CD14-positive monocyte (primary cell): Measurements from ENCODE around the gene ARHGEF35. TPM values are rescaled to one million over a fixed set of nuclear protein-coding genes. Genes with fewer than 3 reads are reported as not detected.
"Not testable (repeated sequence)": the region's sequence is repeated elsewhere in the genome, so short reads cannot be mapped to it uniquely, and the experiment has no call there.

Source experiments
- DNase-seq, 3 donors: peaks; one replicate each; pipeline ENCODE4 v3.0.0-alpha.2; 2011 to 2022
- H2AFZ ChIP-seq: 2 replicates; pipeline ENCODE4 v1.6.0; 2012; ENCODE audit warnings: mild to moderate bottlenecking, low read depth, low read length, inconsistent platforms; ENCODE audit not compliant: insufficient read depth, poor library complexity, severe bottlenecking
- H3K27ac ChIP-seq, 2 donors: 1 replicate in 1 of 2; 2 replicates in 1 of 2; pipeline ENCODE4 v1.5.1; 2012 to 2013; ENCODE audit warnings: low read length in 2 of 2, control low read depth in 1 of 2, inconsistent platforms in 1 of 2, low read depth in 1 of 2, mild to moderate bottlenecking in 1 of 2
- H3K27me3 ChIP-seq, 2 donors: one replicate each; pipeline versions ENCODE4 v1.6.0 to v1.6.1; 2011 to 2013; ENCODE audit warnings: low read length in 2 of 2; ENCODE audit not compliant: control insufficient read depth in 2 of 2, insufficient read depth in 2 of 2
- H3K36me3 ChIP-seq, 2 donors: replicated peaks in 1 of 2; 1 replicate in 1 of 2; 2 replicates in 1 of 2; pipeline versions ENCODE4 v1.5.1 to v1.6.1; 2012 to 2013; ENCODE audit warnings: low read length in 2 of 2, control low read depth in 1 of 2, inconsistent platforms in 1 of 2, mild to moderate bottlenecking in 1 of 2; ENCODE audit not compliant: insufficient read depth in 2 of 2, control insufficient read depth in 1 of 2
- H3K4me1 ChIP-seq, 2 donors: 1 replicate in 1 of 2; 2 replicates in 1 of 2; pipeline versions ENCODE4 v1.5.1 to v1.6.1; 2012 to 2013; ENCODE audit warnings: low read length in 2 of 2, control low read depth in 1 of 2, inconsistent platforms in 1 of 2, mild to moderate bottlenecking in 1 of 2, moderate library complexity in 1 of 2; ENCODE audit not compliant: insufficient read depth in 2 of 2, control insufficient read depth in 1 of 2
- H3K4me2 ChIP-seq: replicated peaks from 2 replicates; pipeline ENCODE3; 2012; ENCODE audit warnings: low read length, moderate library complexity, mild to moderate bottlenecking; ENCODE audit not compliant: poor library complexity, severe bottlenecking; ENCODE audit errors: extremely low read depth
- H3K4me3 ChIP-seq, 3 experiments: fragments of 200-600 bp in 1 of 3; sonication (generic) in 1 of 3; replicated peaks in 1 of 3; 1 replicate in 2 of 3; 2 replicates in 1 of 3; pipeline ENCODE4 v1.5.1; 2011 to 2013; ENCODE audit warnings: low read length in 3 of 3, mild to moderate bottlenecking in 3 of 3, control low read depth in 2 of 3, low read depth in 2 of 3, inconsistent platforms in 1 of 3, moderate library complexity in 1 of 3
- H3K79me2 ChIP-seq: 2 replicates; pipeline ENCODE4 v1.6.0; 2012; ENCODE audit warnings: mild to moderate bottlenecking, control low read depth, inconsistent platforms, low read length, moderate library complexity; ENCODE audit not compliant: insufficient read depth
- H3K9ac ChIP-seq: 2 replicates; pipeline ENCODE4 v1.6.0; 2017; ENCODE audit warnings: low read length, mild to moderate bottlenecking; ENCODE audit not compliant: insufficient read depth, poor library complexity, severe bottlenecking
- H3K9me3 ChIP-seq, 2 donors: replicated peaks in 1 of 2; 1 replicate in 1 of 2; 2 replicates in 1 of 2; pipeline versions ENCODE4 v1.5.1 to v1.6.1; 2012 to 2013; ENCODE audit warnings: low read length in 2 of 2, control low read depth in 1 of 2; ENCODE audit not compliant: control insufficient read depth in 1 of 2, insufficient read depth in 1 of 2
- H4K20me1 ChIP-seq: 2 replicates; pipeline ENCODE4 v1.6.0; 2012; ENCODE audit warnings: mild to moderate bottlenecking, low read length, control low read depth, moderate library complexity; ENCODE audit not compliant: insufficient read depth
- H3K27ac Mint-ChIP-seq, 7 donors: one replicate each; pipeline ENCODE4 v1.8.0; 2020; ENCODE audit warnings: mild to moderate bottlenecking in 7 of 7, mixed read lengths in 7 of 7, moderate library complexity in 6 of 7, inconsistent platforms in 2 of 7
- H3K27me3 Mint-ChIP-seq, 3 donors: one replicate each; pipeline ENCODE4 v1.8.0; 2021 to 2022; ENCODE audit warnings: low read depth in 3 of 3, mild to moderate bottlenecking in 3 of 3, mixed read lengths in 3 of 3, moderate library complexity in 3 of 3, inconsistent platforms in 1 of 3
- H3K36me3 Mint-ChIP-seq, 2 donors: one replicate each; pipeline ENCODE4 v1.8.0; 2020; ENCODE audit warnings: mixed read lengths in 2 of 2, inconsistent platforms in 1 of 2, mild to moderate bottlenecking in 1 of 2
- H3K4me1 Mint-ChIP-seq: one replicate; pipeline ENCODE4 v1.8.0; 2020; ENCODE audit warnings: mild to moderate bottlenecking, mixed read lengths
- H3K4me3 Mint-ChIP-seq, 2 donors: one replicate each; pipeline ENCODE4 v1.8.0; 2020; ENCODE audit warnings: mild to moderate bottlenecking in 2 of 2, mixed read lengths in 2 of 2, moderate library complexity in 1 of 2
- H3K9me3 Mint-ChIP-seq, 7 donors: one replicate each; pipeline ENCODE4 v1.8.0; 2020 to 2022; ENCODE audit warnings: mixed read lengths in 7 of 7, mild to moderate bottlenecking in 6 of 7, moderate library complexity in 6 of 7, inconsistent platforms in 2 of 7
- CTCF ChIP-seq: fragments of 200-600 bp; IDR thresholded peaks from one replicate; pipeline ENCODE4 v1.8.0; 2022; ENCODE audit warnings: antibody characterized with exemption, mild to moderate bottlenecking
- WGBS: methylation state at CpG from one replicate; pipeline ENCODE4 v1.1.5; 2013; ENCODE audit warnings: missing lambda C conversion rate; ENCODE audit not compliant: insufficient coverage; 5-methylcytosine and 5-hydroxymethylcytosine counted together
- intact Hi-C, 2 donors: fragments of 100-400 bp; cut with micrococcal nuclease; formaldehyde crosslinking; loops; one replicate each; pipeline versions ENCODE4 v1.15.0 to v1.15.1; 2023
- polyA plus RNA-seq, 3 donors: library from polyadenylated mRNA; depleted of rRNA in 1 of 3; unstranded in 2 of 3; stranded (reverse) in 1 of 3; fragments of 300-500 nt in 2 of 3; fragments of >200 nt in 1 of 3; fragmentation: Illumina TruSeq in 2 of 3; gene quantifications; 1 replicate in 2 of 3; 2 replicates in 1 of 3; pipeline ENCODE4 v1.2.3, GENCODE V29; 2012 to 2021

ARHGEF35 gene
- polyA plus RNA-seq, 3 donors, result 0.05 to 0.64 (median 0.10) TPM

GRCh38 chr7:144174613-144175012 lies 21.0 kb downstream of the ARHGEF35 start:
- H2AFZ ChIP-seq, result no peak overlapping the region
- H3K9ac ChIP-seq, result no peak overlapping the region
- no peaks in the 10 kb centered on the region for H3K9me3 ChIP-seq
- H4K20me1 ChIP-seq, result no peaks in the 10 kb centered on the region
- intact Hi-C loops, result loop anchor here in 1 of 2 donors (10.0 kb wide), 1 partner anchor 220 kb away; no protein-coding TSS in a partner anchor
- no peak overlapping the region for H3K4me3 ChIP-seq
- no peaks in the 10 kb centered on the region for H3K36me3 ChIP-seq
- no peaks in the 10 kb centered on the region for H3K27me3 ChIP-seq
- H3K79me2 ChIP-seq, result no peaks in the 10 kb centered on the region
- Mint-ChIP-seq H3K36me3 (no peaks in the 10 kb centered on the region), H3K4me3 (no peak overlapping the region), H3K9me3 (peaks cover 0 to 9% (median 2%) of the 10 kb centered on the region in 7 donors), H3K4me1 (peaks cover 12% of the 10 kb centered on the region), H3K27ac (no peak overlapping the region), H3K27me3 (peaks cover 0 to 4% (median 1%) of the 10 kb centered on the region in 3 donors)
- peaks cover 0 to 4% of the 10 kb centered on the region in 2 donors for H3K4me1 ChIP-seq
- TF ChIP-seq CTCF, result no peak
- WGBS, result 100% methylated on average over 5 of the region's 5 CpGs
- DNase-seq, result no peak
- no peak overlapping the region for H3K4me2 ChIP-seq
- H3K27ac ChIP-seq, result no peak overlapping the region

GRCh38 chr7:144171594-144172350 lies 23.9 kb downstream of the ARHGEF35 start:
- not testable (repeated sequence) for H3K9me3 Mint-ChIP-seq, H3K4me1 ChIP-seq, H3K27me3 ChIP-seq, H3K79me2 ChIP-seq, H3K36me3 ChIP-seq, H2AFZ ChIP-seq, H3K27me3 Mint-ChIP-seq, DNase-seq, H3K27ac ChIP-seq, H3K36me3 Mint-ChIP-seq, H3K4me3 Mint-ChIP-seq, H3K4me3 ChIP-seq, H3K4me1 Mint-ChIP-seq, H3K9me3 ChIP-seq, H3K27ac Mint-ChIP-seq, H3K9ac ChIP-seq, H4K20me1 ChIP-seq, H3K4me2 ChIP-seq
- intact Hi-C loops, result loop anchor here in 1 of 2 donors (10.0 kb wide), 1 partner anchor 223 kb away; no protein-coding TSS in a partner anchor
- WGBS, result 90% methylated on average over 2 of the region's 4 CpGs
